Measurements from ENCODE around the gene GABBR2.

GRCh38 chr9:98402019-98402840, 306.5 kb downstream of the GABBR2 start:
- TF ChIP-seq CTCF (IDR thresholded peaks at IDR 0.05), result no peak
- no peak for TF ChIP-seq EZH2 (IDR thresholded peaks at IDR 0.05; ENCODE audit: borderline replicate concordance, insufficient read depth, low read depth, low read length, poor library complexity, severe bottlenecking)

Data from B cell (primary cell).